Neuronal stem cell (in vitro differentiated cells): Measurements from ENCODE around the gene ZBTB7C.

ENCODE experiments used
- DNase-seq: peaks from one replicate; pipeline ENCODE4 v3.0.0-alpha.2; 2013; ENCODE audit warnings: low spot score
- H2AFZ ChIP-seq: one replicate; pipeline ENCODE4 v1.6.1; 2013; ENCODE audit warnings: mild to moderate bottlenecking, low read length, inconsistent platforms
- H2AK5ac ChIP-seq: 2 replicates; pipeline ENCODE4 v1.6.1; 2013; ENCODE audit warnings: low read depth, mild to moderate bottlenecking, inconsistent platforms, low read length, moderate library complexity, mixed read lengths
- H2BK120ac ChIP-seq: 2 replicates; pipeline ENCODE4 v1.6.1; 2013; ENCODE audit warnings: low read depth, mild to moderate bottlenecking, inconsistent platforms, low read length, moderate library complexity, mixed read lengths
- H2BK12ac ChIP-seq: one replicate; pipeline ENCODE4 v1.6.1; 2013; ENCODE audit warnings: low read length, inconsistent platforms
- H2BK15ac ChIP-seq: 2 replicates; pipeline ENCODE4 v1.6.1; 2013; ENCODE audit warnings: mild to moderate bottlenecking, low read length, inconsistent platforms, mixed read lengths
- H2BK5ac ChIP-seq: one replicate; pipeline ENCODE4 v1.6.1; 2013; ENCODE audit warnings: inconsistent platforms, mild to moderate bottlenecking, low read length, moderate library complexity
- H3K14ac ChIP-seq: one replicate; pipeline ENCODE4 v1.6.1; 2013; ENCODE audit warnings: low read length, inconsistent platforms
- H3K18ac ChIP-seq: 2 replicates; pipeline ENCODE4 v1.6.1; 2013; ENCODE audit warnings: low read length, inconsistent platforms
- H3K23ac ChIP-seq: 2 replicates; pipeline ENCODE4 v1.6.1; 2013; ENCODE audit warnings: low read depth, mild to moderate bottlenecking, mixed read lengths, low read length, inconsistent platforms; ENCODE audit not compliant: poor library complexity
- H3K27ac ChIP-seq: replicated peaks from 3 replicates; pipeline ENCODE4 v1.5.1; 2013; ENCODE audit warnings: low read length, inconsistent platforms
- H3K27me3 ChIP-seq, 3 experiments: 2 replicates each; pipeline ENCODE4 v1.6.1; 2013; ENCODE audit warnings: low read length in 3 of 3, mild to moderate bottlenecking in 2 of 3, inconsistent platforms in 1 of 3, low read depth in 1 of 3, mixed read lengths in 1 of 3, moderate library complexity in 1 of 3; ENCODE audit not compliant: control insufficient read depth in 3 of 3, insufficient read depth in 3 of 3
- H3K36me3 ChIP-seq, 2 donors: replicated peaks in 1 of 2; 2 replicates each; pipeline ENCODE4 v1.6.1; 2013; ENCODE audit warnings: low read length in 2 of 2; ENCODE audit not compliant: control insufficient read depth in 2 of 2, insufficient read depth in 2 of 2
- H3K4ac ChIP-seq: 2 replicates; pipeline ENCODE4 v1.6.1; 2013; ENCODE audit warnings: inconsistent platforms, mild to moderate bottlenecking, low read length, moderate library complexity
- H3K4me1 ChIP-seq, 2 donors: 1 replicate in 1 of 2; 2 replicates in 1 of 2; pipeline ENCODE4 v1.6.1; 2013; ENCODE audit warnings: low read length in 2 of 2, low read depth in 1 of 2; ENCODE audit not compliant: control insufficient read depth in 2 of 2, insufficient read depth in 1 of 2
- H3K4me2 ChIP-seq: one replicate; pipeline ENCODE4 v1.6.1; 2013; ENCODE audit warnings: mild to moderate bottlenecking, low read length, inconsistent platforms; ENCODE audit not compliant: insufficient read depth, poor library complexity, severe bottlenecking
- H3K4me3 ChIP-seq, 2 donors: 2 replicates each; pipeline ENCODE4 v1.5.1; 2013; ENCODE audit warnings: low read length in 2 of 2, mild to moderate bottlenecking in 2 of 2, inconsistent platforms in 1 of 2, moderate library complexity in 1 of 2
- H3K79me1 ChIP-seq: one replicate; pipeline ENCODE4 v1.6.1; 2013; ENCODE audit warnings: low read depth, mild to moderate bottlenecking, inconsistent platforms, low read length, moderate library complexity
- H3K9ac ChIP-seq: one replicate; pipeline ENCODE4 v1.6.1; 2013; ENCODE audit warnings: mild to moderate bottlenecking, low read depth, low read length, inconsistent platforms; ENCODE audit not compliant: poor library complexity
- H3K9me3 ChIP-seq, 2 donors: replicated peaks in 1 of 2; 2 replicates each; pipeline versions ENCODE3 to v1.6.1; 2013; ENCODE audit warnings: low read length in 2 of 2, mild to moderate bottlenecking in 2 of 2, inconsistent platforms in 1 of 2, low read depth in 1 of 2, mixed read lengths in 1 of 2, moderate library complexity in 1 of 2; ENCODE audit not compliant: control insufficient read depth in 2 of 2, insufficient read depth in 1 of 2
- H4K8ac ChIP-seq: one replicate; pipeline ENCODE4 v1.6.1; 2013; ENCODE audit warnings: low read depth, mild to moderate bottlenecking, inconsistent platforms, low read length, moderate library complexity
- H4K91ac ChIP-seq: one replicate; pipeline ENCODE4 v1.6.1; 2013; ENCODE audit warnings: low read length, low read depth, mild to moderate bottlenecking, inconsistent platforms; ENCODE audit not compliant: poor library complexity
- WGBS, 2 donors: extraction: QIAGEN DNeasy Blood & Tissue Kit; methylation state at CpG; one replicate each; pipeline ENCODE4 v1.1.7; 2013; ENCODE audit warnings: missing lambda C conversion rate in 2 of 2, mixed read lengths in 1 of 2; ENCODE audit not compliant: insufficient read length in 2 of 2, insufficient replicate concordance in 1 of 2; ENCODE audit errors: extremely low coverage in 2 of 2; 5-methylcytosine and 5-hydroxymethylcytosine counted together

Gene ZBTB7C

DNA sequence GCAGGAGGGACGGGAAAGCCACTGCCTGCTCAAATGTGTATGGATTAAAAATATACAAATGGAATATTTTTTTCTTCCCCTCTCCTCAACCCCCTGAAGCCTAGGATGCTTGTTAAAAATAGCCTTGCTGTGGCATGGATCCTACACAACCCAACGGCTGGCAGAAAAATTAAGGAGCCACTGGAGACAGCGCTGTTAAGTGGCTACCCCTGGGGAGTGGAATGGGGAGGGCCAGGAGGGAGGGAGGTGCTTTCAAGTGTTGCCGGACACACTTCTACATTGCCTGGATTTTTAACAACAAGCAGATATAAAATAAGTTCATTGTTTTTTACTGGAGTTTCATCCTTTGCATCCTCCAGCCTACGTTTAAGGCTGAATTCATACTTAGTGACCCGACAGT, 66.6 kb downstream of the ZBTB7C start:
- Histone ChIP-seq H3K18ac (no peak overlapping the region), H2BK12ac (no peak overlapping the region), H3K4me3 (no peak overlapping the region), H3K9ac (no peak overlapping the region), H3K23ac (no peak overlapping the region), H3K36me3 (no peaks in the 10 kb centered on the region), H3K9me3 (no peaks in the 10 kb centered on the region), H3K27me3 (peaks cover 0 to 5% (median 0%) of the 10 kb centered on the region in 3 experiments), H4K91ac (no peak overlapping the region), H2AK5ac (no peak overlapping the region), H3K4ac (no peak overlapping the region), H3K14ac (no peak overlapping the region), H3K4me2 (no peak overlapping the region), H2BK5ac (no peak overlapping the region), H3K27ac (no peak overlapping the region), H4K8ac (no peak overlapping the region), H3K4me1 (peaks cover 0 to 3% of the 10 kb centered on the region in 2 donors), H3K79me1 (no peaks in the 10 kb centered on the region), H2AFZ (no peak overlapping the region), H2BK120ac (no peak overlapping the region), H2BK15ac (no peak overlapping the region)
- WGBS, 2 donors: no CpG with 5 or more reads among the region's 6 CpGs
- no peak for DNase-seq

DNA sequence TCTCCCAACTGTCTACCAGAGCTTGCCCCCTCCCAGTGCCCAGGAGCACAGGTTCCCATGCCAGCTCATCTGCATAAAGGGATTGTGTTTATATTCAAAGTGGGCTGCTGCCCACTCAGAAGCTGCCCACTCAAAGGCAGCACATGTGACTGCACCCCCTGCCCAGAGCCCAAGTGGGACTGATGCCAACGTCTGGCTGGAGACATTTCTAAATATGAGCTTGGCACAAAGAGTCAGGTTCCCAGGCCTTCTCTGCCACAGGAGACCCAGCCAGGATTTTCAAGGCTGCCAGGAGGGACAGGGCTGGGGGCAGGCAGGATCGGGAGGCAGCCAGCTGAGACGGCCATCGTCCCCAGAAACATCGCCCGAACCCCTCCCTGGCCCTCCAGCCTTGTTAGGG, 67.1 kb downstream of the ZBTB7C start:
- Histone ChIP-seq H3K4me1 (peaks cover 0 to 3% of the 10 kb centered on the region in 2 donors), H4K91ac (no peak overlapping the region), H3K4me2 (no peak overlapping the region), H3K27ac (no peak overlapping the region), H2BK12ac (no peak overlapping the region), H3K14ac (no peak overlapping the region), H3K27me3 (peaks cover 0 to 5% (median 0%) of the 10 kb centered on the region in 3 experiments), H3K23ac (no peak overlapping the region), H3K36me3 (no peaks in the 10 kb centered on the region), H3K9ac (no peak overlapping the region), H3K79me1 (no peaks in the 10 kb centered on the region), H2BK15ac (no peak overlapping the region), H3K18ac (no peak overlapping the region), H2BK5ac (no peak overlapping the region), H2AK5ac (peak overlapping the region; percentile 76), H3K4ac (no peak overlapping the region), H2AFZ (no peak overlapping the region), H2BK120ac (no peak overlapping the region), H3K4me3 (no peak overlapping the region), H4K8ac (no peak overlapping the region), H3K9me3 (no peaks in the 10 kb centered on the region)
- no peak for DNase-seq
- WGBS, 2 donors: no CpG with 5 or more reads among the region's 6 CpGs

GRCh38 chr18:48340560-48340959, 68.6 kb downstream of the ZBTB7C start:
- no CpG with 5 or more reads among the region's 8 CpGs for WGBS, 2 donors
- Histone ChIP-seq H3K4me1 (peaks cover 0 to 3% of the 10 kb centered on the region in 2 donors), H2AFZ (no peak overlapping the region), H3K4me2 (no peak overlapping the region), H3K23ac (no peak overlapping the region), H3K4ac (no peak overlapping the region), H2BK15ac (no peak overlapping the region), H3K18ac (peak overlapping the region; percentile 15), H4K8ac (no peak overlapping the region), H4K91ac (no peak overlapping the region), H3K27me3 (peaks cover 0 to 5% (median 0%) of the 10 kb centered on the region in 3 experiments), H2BK5ac (no peak overlapping the region), H2AK5ac (no peak overlapping the region), H3K9ac (no peak overlapping the region), H3K79me1 (no peaks in the 10 kb centered on the region), H2BK12ac (no peak overlapping the region), H3K27ac (no peak overlapping the region), H3K36me3 (no peaks in the 10 kb centered on the region), H3K9me3 (no peaks in the 10 kb centered on the region), H2BK120ac (no peak overlapping the region), H3K4me3 (no peak overlapping the region), H3K14ac (no peak overlapping the region)
- DNase-seq: no peak

DNA sequence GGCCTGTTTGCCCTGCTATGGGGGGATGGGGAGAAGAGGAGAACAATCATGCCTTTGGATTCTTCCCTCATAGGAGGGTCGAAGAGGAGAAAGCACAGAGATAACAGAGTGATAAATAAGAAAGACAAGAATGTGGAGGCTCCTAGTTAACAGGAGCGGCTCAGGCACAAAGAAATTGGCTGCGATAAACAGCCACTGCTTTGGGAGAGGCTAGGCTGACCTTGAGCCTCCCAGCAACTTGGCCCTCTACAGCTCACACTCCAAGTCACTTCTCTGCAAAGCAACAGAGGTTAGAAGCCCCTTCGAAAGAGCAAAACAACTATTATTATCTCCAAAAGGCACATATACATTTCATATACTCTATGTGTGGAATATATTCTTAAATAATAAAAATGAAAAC, 69.5 kb downstream of the ZBTB7C start:
- DNase-seq: no peak

More for the DNA sequence above, 69.5 kb downstream of the ZBTB7C start:
- H3K36me3 ChIP-seq: no peaks in the 10 kb centered on the region
- H4K91ac ChIP-seq: no peak overlapping the region
- H3K18ac ChIP-seq: no peak overlapping the region
- no CpG with 5 or more reads among the region's 4 CpGs for WGBS, 2 donors
- no peak overlapping the region for H2AK5ac ChIP-seq
- H3K4me3 ChIP-seq: no peak overlapping the region
- no peaks in the 10 kb centered on the region for H3K79me1 ChIP-seq
- peaks cover 0 to 3% of the 10 kb centered on the region in 2 donors for H3K4me1 ChIP-seq
- H3K27ac ChIP-seq: no peak overlapping the region
- no peak overlapping the region for H2AFZ ChIP-seq
- H3K23ac ChIP-seq: no peak overlapping the region
- H2BK15ac ChIP-seq: no peak overlapping the region
- no peak overlapping the region for H3K4me2 ChIP-seq
- H3K27me3 ChIP-seq: peaks cover 0 to 5% (median 0%) of the 10 kb centered on the region in 3 experiments
- H2BK120ac ChIP-seq: no peak overlapping the region
- no peak overlapping the region for H2BK12ac ChIP-seq
- no peak overlapping the region for H4K8ac ChIP-seq
- H2BK5ac ChIP-seq: no peak overlapping the region
- H3K4ac ChIP-seq: no peak overlapping the region
- no peaks in the 10 kb centered on the region for H3K9me3 ChIP-seq
- H3K14ac ChIP-seq: no peak overlapping the region
- no peak overlapping the region for H3K9ac ChIP-seq
